ENCODE results near the gene CDK14. TPM values are rescaled to one million over a fixed set of nuclear protein-coding genes. Genes with fewer than 3 reads are reported as not detected.

CDK14 gene
- total and polyA plus RNA-seq, 2 of the 8 experiments (the other 6 are each of a cell fraction or from before 2014, with no cell fraction given): 5.5 to 47.3 TPM

GRCh38 chr7:91041141-91041540 lies 445.0 kb downstream of the CDK14 start:
- TF ChIP-seq TAF7 (optimal IDR thresholded peaks at IDR 0.05; ENCODE audit: borderline replicate concordance, low read depth, low read length) (no peak), POLR2AphosphoS5 (IDR thresholded peaks at IDR 0.05; ENCODE audit: low read depth, low read length) (no peak), USF2 (IDR thresholded peaks at IDR 0.05; ENCODE audit: low read length) (no peak)
- no peak overlapping the region for H3K56ac ChIP-seq (replicated peaks; ENCODE audit: insufficient read length, low read depth, low read length)
- no peak overlapping the region for H3K9ac ChIP-seq (replicated peaks in 1 of 4; ENCODE audit: extremely low read depth in 1 of 4, low read depth in 3 of 4, low read length in 3 of 4)
- no peak overlapping the region for H3K23ac ChIP-seq (ENCODE audit: insufficient read length)
- no peak for DNase-seq (ENCODE audit: low read depth in 1 of 2, low spot score in 2 of 2)
- no peak overlapping the region for H2AK5ac ChIP-seq (ENCODE audit: low read depth, low read length)
- no peak overlapping the region for H3K4me3 ChIP-seq (ENCODE audit: extremely low read depth in 1 of 4, insufficient read depth in 2 of 4, low read depth in 3 of 4, low read length in 4 of 4)
- no peak overlapping the region for H2BK20ac ChIP-seq (ENCODE audit: low read length)
- H4K8ac ChIP-seq (ENCODE audit: extremely low read depth, insufficient read depth, low read length): no peak overlapping the region
- ChIA-PET CTCF (ENCODE audit: partially characterized antibody) (interaction anchor here (0.7 to 3.4 kb wide), 6 partner anchors 7 to 586 kb away, joined by 3 to 13 read pairs (median 3); partner anchors contain the start of gene CDK14), POLR2A (ENCODE audit: partially characterized antibody) (no interaction called here)
- H3K4me2 ChIP-seq (ENCODE audit: insufficient read depth in 1 of 2, low read depth in 2 of 2, low read length in 2 of 2): no peak overlapping the region
- H3K18ac ChIP-seq (ENCODE audit: extremely low read depth, low read length): no peak overlapping the region
- H2AFZ ChIP-seq (ENCODE audit: low read length): no peak overlapping the region
- H4K91ac ChIP-seq (replicated peaks; ENCODE audit: insufficient read length, low read length): no peak overlapping the region
- no peak overlapping the region for H2BK5ac ChIP-seq (ENCODE audit: low read depth, low read length)
- no peaks in the 10 kb centered on the region for H3K23me2 ChIP-seq (ENCODE audit: low read depth, low read length)
- H3K14ac ChIP-seq (ENCODE audit: insufficient read length): no peak overlapping the region
- H2BK120ac ChIP-seq (replicated peaks; ENCODE audit: low read depth, low read length): no peak overlapping the region
- no peaks in the 10 kb centered on the region for H4K20me1 ChIP-seq (replicated peaks in 1 of 2; ENCODE audit: control insufficient read depth in 1 of 2, insufficient read depth in 2 of 2, low read length in 2 of 2)
- no peaks in the 10 kb centered on the region; a peak in 1 of 7 replicates for H3K27me3 ChIP-seq (replicated peaks in 1 of 4; ENCODE audit: control insufficient read depth in 3 of 4, extremely low read depth in 1 of 4, insufficient read depth in 3 of 4, low read length in 3 of 4)
- no peak overlapping the region for H3K27ac ChIP-seq (ENCODE audit: low read depth, low read length)
- no peaks in the 10 kb centered on the region for H3K79me2 ChIP-seq (ENCODE audit: control insufficient read depth in 1 of 2, insufficient read depth in 2 of 2, low read length in 2 of 2)
- no peak overlapping the region for H4K5ac ChIP-seq (ENCODE audit: insufficient read length, low read depth, low read length)
- H3K36me3 ChIP-seq (ENCODE audit: control insufficient read depth in 2 of 4, insufficient read depth in 4 of 4, low read length in 3 of 4): no peaks in the 10 kb centered on the region; a peak in 1 of 8 replicates
- FAIRE-seq: no peak
- 84% methylated on average over 2 of the region's 2 CpGs; no CpG with 5 or more reads in 1 of the 2 experiments for WGBS, 2 experiments (ENCODE audit: extremely low coverage in 1 of 2, insufficient coverage in 1 of 2, insufficient read length in 1 of 2, insufficient replicate concordance in 2 of 2, low coverage in 1 of 2, low lambda C conversion rate in 2 of 2, missing lambda C conversion rate in 1 of 2)
- no peaks in the 10 kb centered on the region for H3K9me3 ChIP-seq (ENCODE audit: insufficient read depth in 2 of 2, low read depth in 1 of 2, low read length in 1 of 2)
- H3K4ac ChIP-seq (replicated peaks; ENCODE audit: insufficient read length, low read depth, low read length): no peak overlapping the region
- H3K79me1 ChIP-seq (ENCODE audit: low read depth, low read length): no peaks in the 10 kb centered on the region
- H3K4me1 ChIP-seq (replicated peaks in 1 of 4; ENCODE audit: control insufficient read depth in 3 of 4, insufficient read depth in 4 of 4, low read length in 3 of 4): peaks cover 5 to 15% (median 13%) of the 10 kb centered on the region in 4 experiments; a peak in 6 of 7 replicates
- no peak overlapping the region for H2BK15ac ChIP-seq (ENCODE audit: low read length)
- H2BK12ac ChIP-seq (ENCODE audit: low read depth, low read length): no peak overlapping the region
